ENCODE measurements around the gene CAPZA1. TPM values are rescaled to one million over a fixed set of nuclear protein-coding genes. Genes with fewer than 3 reads are reported as not detected.

The CAPZA1 gene
- total and polyA plus RNA-seq, 2 experiments from 2014 or later = 273 to 279 TPM

DNA sequence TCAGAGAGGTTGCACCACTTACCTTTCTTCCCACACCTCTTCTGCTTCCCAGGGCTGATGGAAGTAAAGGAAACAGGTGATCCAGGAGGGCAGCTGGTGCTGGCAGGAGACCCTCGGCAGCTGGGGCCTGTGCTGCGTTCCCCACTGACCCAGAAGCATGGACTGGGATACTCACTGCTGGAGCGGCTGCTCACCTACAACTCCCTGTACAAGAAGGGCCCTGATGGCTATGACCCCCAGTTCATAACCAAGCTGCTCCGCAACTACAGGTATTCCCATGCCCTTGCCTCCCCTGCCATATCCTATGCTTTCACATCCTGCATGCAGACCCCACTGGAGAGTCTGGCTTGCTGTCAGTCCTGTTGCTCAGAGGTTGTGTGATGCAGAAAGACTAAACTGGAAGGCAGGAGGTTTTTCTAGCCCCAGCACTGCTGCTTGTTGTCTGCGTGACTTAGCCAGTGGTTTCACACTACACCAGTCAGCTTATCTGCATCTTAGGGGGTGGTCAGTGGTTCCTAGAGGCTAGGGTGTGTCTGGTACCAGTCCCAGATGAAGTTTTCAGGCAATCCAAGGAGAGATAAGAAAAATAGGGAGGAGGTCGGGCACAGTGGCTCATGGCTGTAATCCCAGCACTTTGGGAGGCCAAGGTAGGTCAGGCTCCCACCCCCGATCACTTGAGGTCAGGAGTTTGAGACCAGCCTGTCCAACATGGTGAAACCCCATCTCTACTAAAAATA lies 77.1 kb downstream of the CAPZA1 start:
- H3F3A ChIP-seq (ENCODE audit: insufficient read depth) = peaks cover 28% of the 10 kb centered on the region
- DNase-seq = no peak
- H3K27ac ChIP-seq = no peak overlapping the region
- H3K9me3 ChIP-seq (ENCODE audit: low read depth) = no peaks in the 10 kb centered on the region
- H2AFZ ChIP-seq = no peak overlapping the region
- 97 to 98% methylated on average over 7 of the region's 7 CpGs for WGBS, 2 experiments (ENCODE audit: low coverage in 1 of 2, low lambda C conversion rate in 2 of 2, missing lambda C conversion rate in 2 of 2)
- H3K4me2 ChIP-seq (ENCODE audit: unreplicated experiment) = no peak overlapping the region
- H3K4me3 ChIP-seq = no peak overlapping the region
- H3K9me2 ChIP-seq (ENCODE audit: insufficient read depth) = no peaks in the 10 kb centered on the region
- peaks cover 12% of the 10 kb centered on the region for H3K4me1 ChIP-seq (ENCODE audit: insufficient read depth)
- no peaks in the 10 kb centered on the region for H4K20me1 ChIP-seq (ENCODE audit: insufficient read depth)
- in situ Hi-C loops (cut with MboI) = no loop called here
- TF ChIP-seq EZH2 (IDR thresholded peaks at IDR 0.05; ENCODE audit: insufficient read depth, poor library complexity, severe bottlenecking) (no peak), EZH2phosphoT487 (IDR thresholded peaks at IDR 0.05; ENCODE audit: insufficient read depth, low read depth) (no peak)
- no peak overlapping the region for H3K9ac ChIP-seq
- no peaks in the 10 kb centered on the region for H3K27me3 ChIP-seq (replicated peaks; ENCODE audit: insufficient read depth)
- H3K79me2 ChIP-seq (ENCODE audit: insufficient read depth) = no peaks in the 10 kb centered on the region
- H3K36me3 ChIP-seq (ENCODE audit: low read depth) = peaks cover 5% of the 10 kb centered on the region; the same call in 1 of the 2 replicates

DNA sequence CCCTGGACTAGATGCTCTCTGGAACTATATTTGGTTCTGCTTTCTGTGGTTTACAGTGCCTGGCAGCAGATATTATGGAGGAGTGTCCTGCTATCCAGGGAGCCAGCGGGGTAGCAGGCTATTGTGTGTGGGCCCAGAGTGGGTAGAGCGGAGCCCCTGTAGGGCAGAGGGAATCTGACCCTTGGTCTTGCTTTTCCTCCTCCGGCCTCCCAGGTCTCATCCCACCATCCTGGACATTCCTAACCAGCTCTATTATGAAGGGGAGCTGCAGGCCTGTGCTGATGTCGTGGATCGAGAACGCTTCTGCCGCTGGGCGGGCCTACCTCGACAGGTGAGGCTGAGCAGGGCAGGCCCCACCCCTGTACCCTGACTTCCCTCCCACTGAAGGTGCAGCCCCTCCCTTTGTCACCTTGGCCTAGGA lies 78.2 kb downstream of the CAPZA1 start:
- Histone ChIP-seq H3F3A (ENCODE audit: insufficient read depth) (peaks cover 38% of the 10 kb centered on the region), H3K79me2 (ENCODE audit: insufficient read depth) (peaks cover 2% of the 10 kb centered on the region), H3K4me2 (ENCODE audit: unreplicated experiment) (no peak overlapping the region), H3K9ac (no peak overlapping the region), H4K20me1 (ENCODE audit: insufficient read depth) (no peaks in the 10 kb centered on the region), H3K4me3 (no peak overlapping the region), H2AFZ (no peak overlapping the region), H3K27ac (no peak overlapping the region), H3K27me3 (replicated peaks; ENCODE audit: insufficient read depth) (no peaks in the 10 kb centered on the region), H3K4me1 (ENCODE audit: insufficient read depth) (peaks cover 17% of the 10 kb centered on the region), H3K9me3 (ENCODE audit: low read depth) (no peaks in the 10 kb centered on the region), H3K36me3 (ENCODE audit: low read depth) (peaks cover 5% of the 10 kb centered on the region), H3K9me2 (ENCODE audit: insufficient read depth) (no peaks in the 10 kb centered on the region)
- 97 to 99% methylated on average over 8 to 9 of the region's 9 CpGs for WGBS, 2 experiments (ENCODE audit: low coverage in 1 of 2, low lambda C conversion rate in 2 of 2, missing lambda C conversion rate in 2 of 2)
- TF ChIP-seq EZH2phosphoT487 (IDR thresholded peaks at IDR 0.05; ENCODE audit: insufficient read depth, low read depth) (no peak), EZH2 (IDR thresholded peaks at IDR 0.05; ENCODE audit: insufficient read depth, poor library complexity, severe bottlenecking) (no peak)
- in situ Hi-C loops (cut with MboI) = no loop called here
- no peak for DNase-seq

DNA sequence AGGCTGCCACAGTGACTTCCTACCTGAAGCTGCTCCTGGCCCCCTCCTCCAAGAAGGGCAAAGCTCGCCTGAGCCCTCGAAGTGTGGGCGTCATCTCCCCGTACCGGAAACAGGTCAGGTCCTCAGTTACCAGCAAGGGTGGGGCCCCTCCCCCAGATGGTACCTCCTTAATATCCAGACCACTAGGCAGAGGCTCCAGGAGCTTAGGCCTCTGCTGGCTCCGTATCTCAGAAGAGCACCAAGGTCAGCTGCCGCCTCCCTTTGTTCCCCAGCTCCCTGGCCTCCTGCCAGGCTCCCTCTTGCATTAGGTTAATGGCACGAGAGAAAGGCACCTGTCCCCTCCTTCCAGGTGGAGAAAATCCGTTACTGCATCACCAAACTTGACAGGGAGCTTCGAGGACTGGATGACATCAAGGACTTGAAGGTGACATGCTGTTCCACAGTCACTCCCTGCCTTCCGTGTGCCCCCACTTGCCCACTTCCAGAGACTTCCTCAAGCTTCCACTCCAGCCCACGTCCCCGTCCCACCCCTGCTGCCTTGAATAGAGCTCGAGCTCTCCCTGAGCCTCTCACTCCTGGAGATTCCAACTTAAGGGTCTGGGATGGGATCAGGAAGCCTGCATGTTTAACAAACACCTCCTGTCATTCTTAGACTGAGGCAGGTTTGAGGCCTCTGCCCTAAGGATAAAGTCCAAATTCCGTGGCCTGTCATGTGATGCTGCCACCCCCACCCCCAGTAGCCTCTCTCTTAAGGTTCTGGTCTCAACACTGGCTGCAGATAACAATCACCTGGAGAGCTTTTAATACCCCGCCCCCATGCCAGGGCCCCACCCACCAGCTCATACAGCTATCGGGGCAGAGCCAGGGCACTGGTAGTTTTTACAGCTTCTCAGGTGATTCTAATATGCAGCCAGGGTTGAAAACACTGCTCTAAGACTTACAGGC lies 79.0 kb downstream of the CAPZA1 start:
- H3K9ac ChIP-seq = no peak overlapping the region
- H3K4me1 ChIP-seq (ENCODE audit: insufficient read depth) = peaks cover 17% of the 10 kb centered on the region
- H3K27ac ChIP-seq = no peak overlapping the region
- H4K20me1 ChIP-seq (ENCODE audit: insufficient read depth) = no peaks in the 10 kb centered on the region
- WGBS, 2 experiments (ENCODE audit: low coverage in 1 of 2, low lambda C conversion rate in 2 of 2, missing lambda C conversion rate in 2 of 2) = 79 to 80% methylated on average over 17 of the region's 17 CpGs
- H3K79me2 ChIP-seq (ENCODE audit: insufficient read depth) = peaks cover 11% of the 10 kb centered on the region
- H3K9me3 ChIP-seq (ENCODE audit: low read depth) = no peaks in the 10 kb centered on the region
- no peak overlapping the region for H3K4me3 ChIP-seq
- no peak for TF ChIP-seq EZH2 (IDR thresholded peaks at IDR 0.05; ENCODE audit: insufficient read depth, poor library complexity, severe bottlenecking)
- no peak for TF ChIP-seq EZH2phosphoT487 (IDR thresholded peaks at IDR 0.05; ENCODE audit: insufficient read depth, low read depth)
- no peak overlapping the region for H3K4me2 ChIP-seq (ENCODE audit: unreplicated experiment)
- in situ Hi-C loops (cut with MboI) = no loop called here
- no peak for DNase-seq
- H3K36me3 ChIP-seq (ENCODE audit: low read depth) = peaks cover 5% of the 10 kb centered on the region
- H3K27me3 ChIP-seq (replicated peaks; ENCODE audit: insufficient read depth) = no peaks in the 10 kb centered on the region
- H3K9me2 ChIP-seq (ENCODE audit: insufficient read depth) = no peaks in the 10 kb centered on the region
- no peak overlapping the region for H2AFZ ChIP-seq
- H3F3A ChIP-seq (ENCODE audit: insufficient read depth) = peaks cover 44% of the 10 kb centered on the region

DNA sequence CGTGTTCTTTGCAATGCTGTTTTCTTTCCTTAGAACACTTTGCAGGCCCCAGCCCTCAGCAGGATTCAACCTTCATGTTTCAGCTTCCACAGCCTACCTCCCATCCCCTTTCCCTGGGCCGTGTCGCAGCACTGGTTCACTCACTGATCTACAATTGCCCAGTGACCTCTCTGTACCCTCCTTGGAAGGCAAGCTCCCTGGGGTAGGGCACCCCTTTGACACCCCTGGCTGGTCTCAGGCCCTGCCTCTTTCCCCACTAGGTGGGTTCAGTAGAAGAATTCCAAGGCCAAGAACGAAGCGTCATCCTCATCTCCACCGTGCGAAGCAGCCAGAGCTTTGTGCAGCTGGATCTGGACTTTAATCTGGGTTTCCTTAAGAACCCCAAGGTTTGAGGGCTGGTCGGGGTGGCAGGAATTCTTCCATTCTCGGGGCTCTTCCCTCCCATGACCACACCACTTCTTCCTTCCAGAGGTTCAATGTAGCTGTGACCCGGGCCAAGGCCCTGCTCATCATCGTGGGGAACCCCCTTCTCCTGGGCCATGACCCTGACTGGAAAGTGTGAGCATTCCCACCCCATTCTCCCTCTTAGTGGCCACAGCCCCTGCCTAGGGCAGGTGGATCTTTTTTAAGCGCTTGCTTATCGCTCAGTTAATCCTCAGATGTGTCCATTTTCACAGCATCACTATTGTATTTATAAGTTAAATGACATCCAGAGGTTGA lies 80.0 kb downstream of the CAPZA1 start:
- peaks cover 20% of the 10 kb centered on the region for H3K79me2 ChIP-seq (ENCODE audit: insufficient read depth)
- H3K9me2 ChIP-seq (ENCODE audit: insufficient read depth) = no peaks in the 10 kb centered on the region
- DNase-seq = no peak
- in situ Hi-C loops (cut with MboI) = no loop called here
- TF ChIP-seq EZH2 (IDR thresholded peaks at IDR 0.05; ENCODE audit: insufficient read depth, poor library complexity, severe bottlenecking) (no peak), EZH2phosphoT487 (IDR thresholded peaks at IDR 0.05; ENCODE audit: insufficient read depth, low read depth) (no peak)
- H2AFZ ChIP-seq = no peak overlapping the region
- H3K4me2 ChIP-seq (ENCODE audit: unreplicated experiment) = no peak overlapping the region
- no peaks in the 10 kb centered on the region for H4K20me1 ChIP-seq (ENCODE audit: insufficient read depth)
- H3K4me3 ChIP-seq = no peak overlapping the region
- 88% methylated on average over 13 of the region's 13 CpGs for WGBS, 2 experiments (ENCODE audit: low coverage in 1 of 2, low lambda C conversion rate in 2 of 2, missing lambda C conversion rate in 2 of 2)
- no peaks in the 10 kb centered on the region for H3K9me3 ChIP-seq (ENCODE audit: low read depth)
- peaks cover 17% of the 10 kb centered on the region for H3K4me1 ChIP-seq (ENCODE audit: insufficient read depth)
- peaks cover 5% of the 10 kb centered on the region for H3K36me3 ChIP-seq (ENCODE audit: low read depth)
- no peak overlapping the region for H3K9ac ChIP-seq
- no peaks in the 10 kb centered on the region for H3K27me3 ChIP-seq (replicated peaks; ENCODE audit: insufficient read depth)
- peak overlapping the region; percentile 80; the same call in 1 of the 2 replicates for H3K27ac ChIP-seq
- peaks cover 44% of the 10 kb centered on the region for H3F3A ChIP-seq (ENCODE audit: insufficient read depth)

All from GM23248 (cell line).